GM18502 (cell line): ENCODE data around the gene UGDH.
"Not testable (repeated sequence)": the region's sequence is repeated elsewhere in the genome, so short reads cannot be mapped to it uniquely, and the experiment has no call there.

ENCODE experiments used
- ATAC-seq: cut with Tn5 transposase; IDR thresholded peaks from one replicate; pipeline ENCODE4 v1.9.1; 2021; ENCODE audit warnings: mild to moderate bottlenecking; ENCODE audit not compliant: unreplicated experiment, poor library complexity

UGDH gene

GRCh38 chr4:39527296-39528060 is at the start of gene UGDH:
UGDH (minus strand) TSS chr4:39527439; CDS start chr4:39521512, 5,927 bp downstream.
- ATAC-seq, result peak; percentile 97

GRCh38 chr4:39574946-39575345 is 47.7 kb upstream of the UGDH start:
- ATAC-seq, result no peak

GRCh38 chr4:39571504-39571903 is 44.3 kb upstream of the UGDH start:
- ATAC-seq, result no peak

- no peak for ATAC-seq
Observed at GRCh38 chr4:39571054-39571453, 43.8 kb upstream of the UGDH start.

- no peak for ATAC-seq
Observed at GRCh38 chr4:39569209-39569608, 42.0 kb upstream of the UGDH start.

- ATAC-seq, result no peak
Observed at GRCh38 chr4:39568805-39569204, 41.6 kb upstream of the UGDH start.

- no peak for ATAC-seq
Observed at GRCh38 chr4:39565878-39566600, 38.8 kb upstream of the UGDH start.

- no peak for ATAC-seq
Observed at GRCh38 chr4:39563346-39563847, 36.2 kb upstream of the UGDH start.

GRCh38 chr4:39562792-39563191 is 35.6 kb upstream of the UGDH start:
- no peak for ATAC-seq

GRCh38 chr4:39559626-39560025 is 32.4 kb upstream of the UGDH start:
- no peak for ATAC-seq

GRCh38 chr4:39555472-39555871 is 28.2 kb upstream of the UGDH start:
- no peak for ATAC-seq

GRCh38 chr4:39548425-39549067 is 21.3 kb upstream of the UGDH start:
- no peak for ATAC-seq

- no peak for ATAC-seq
Observed at GRCh38 chr4:39544580-39545315, 17.5 kb upstream of the UGDH start.

GRCh38 chr4:39544080-39544479 is 16.8 kb upstream of the UGDH start:
- ATAC-seq, result not testable (repeated sequence)

- no peak for ATAC-seq
Observed at GRCh38 chr4:39543034-39543433, 15.8 kb upstream of the UGDH start.

GRCh38 chr4:39542611-39543012 is 15.4 kb upstream of the UGDH start:
- ATAC-seq, result no peak

- ATAC-seq, result no peak
Observed at GRCh38 chr4:39541987-39542610, 14.9 kb upstream of the UGDH start.

- no peak for ATAC-seq
Observed at GRCh38 chr4:39539089-39539611, 11.9 kb upstream of the UGDH start.

- no peak for ATAC-seq
Observed at GRCh38 chr4:39533541-39533940, 6.3 kb upstream of the UGDH start.

GRCh38 chr4:39532237-39532636 is 5.0 kb upstream of the UGDH start:
- not testable (repeated sequence) for ATAC-seq
